SK-N-MC (cell line): Measurements from ENCODE around the gene TBX2.

Experiments used
- DNase-seq: peaks from one replicate; pipeline ENCODE4 v3.0.0-alpha.2; 2011; ENCODE audit warnings: low read depth, low spot score
- H3K27ac ChIP-seq: fragments of 200-600 bp; sonication (generic); 2 replicates; pipeline ENCODE4 v1.5.1; 2016; ENCODE audit warnings: mixed run types
- H3K36me3 ChIP-seq: fragments of 200-600 bp; sonication (generic); 2 replicates; pipeline ENCODE4 v1.6.1; 2017; ENCODE audit warnings: antibody characterized with exemption, low read length, mixed read lengths; ENCODE audit not compliant: insufficient read depth
- H3K4me3 ChIP-seq: fragments of 200-600 bp; sonication (generic); 2 replicates; pipeline ENCODE4 v1.5.1; 2016
- H3K9ac ChIP-seq: fragments of 200-600 bp; sonication (generic); 2 replicates; pipeline ENCODE4 v1.8.0; 2017; ENCODE audit warnings: mixed run types, mixed read lengths; ENCODE audit not compliant: insufficient read length
- H3K9me3 ChIP-seq: fragments of 200-600 bp; sonication (generic); 2 replicates; pipeline ENCODE4 v1.6.1; 2017; ENCODE audit warnings: low read depth, mild to moderate bottlenecking, antibody characterized with exemption, low read length, moderate library complexity, mixed read lengths
- EZH2 ChIP-seq: fragments of 200-600 bp; sonication (generic); IDR thresholded peaks from one replicate; pipeline ENCODE4 v1.6.1; 2017; ENCODE audit warnings: antibody characterized with exemption
- FOXP2 ChIP-seq: optimal IDR thresholded peaks from 2 replicates; pipeline ENCODE3; 2011; ENCODE audit warnings: mild to moderate bottlenecking, moderate library complexity; ENCODE audit not compliant: insufficient read depth; ENCODE audit errors: extremely low read length, control extremely low read depth
- POLR2AphosphoS5 ChIP-seq: IDR thresholded peaks from 2 replicates; pipeline ENCODE4 v1.6.1; 2012; ENCODE audit warnings: mild to moderate bottlenecking, low read depth, low read length, borderline replicate concordance

The TBX2 gene

DNA sequence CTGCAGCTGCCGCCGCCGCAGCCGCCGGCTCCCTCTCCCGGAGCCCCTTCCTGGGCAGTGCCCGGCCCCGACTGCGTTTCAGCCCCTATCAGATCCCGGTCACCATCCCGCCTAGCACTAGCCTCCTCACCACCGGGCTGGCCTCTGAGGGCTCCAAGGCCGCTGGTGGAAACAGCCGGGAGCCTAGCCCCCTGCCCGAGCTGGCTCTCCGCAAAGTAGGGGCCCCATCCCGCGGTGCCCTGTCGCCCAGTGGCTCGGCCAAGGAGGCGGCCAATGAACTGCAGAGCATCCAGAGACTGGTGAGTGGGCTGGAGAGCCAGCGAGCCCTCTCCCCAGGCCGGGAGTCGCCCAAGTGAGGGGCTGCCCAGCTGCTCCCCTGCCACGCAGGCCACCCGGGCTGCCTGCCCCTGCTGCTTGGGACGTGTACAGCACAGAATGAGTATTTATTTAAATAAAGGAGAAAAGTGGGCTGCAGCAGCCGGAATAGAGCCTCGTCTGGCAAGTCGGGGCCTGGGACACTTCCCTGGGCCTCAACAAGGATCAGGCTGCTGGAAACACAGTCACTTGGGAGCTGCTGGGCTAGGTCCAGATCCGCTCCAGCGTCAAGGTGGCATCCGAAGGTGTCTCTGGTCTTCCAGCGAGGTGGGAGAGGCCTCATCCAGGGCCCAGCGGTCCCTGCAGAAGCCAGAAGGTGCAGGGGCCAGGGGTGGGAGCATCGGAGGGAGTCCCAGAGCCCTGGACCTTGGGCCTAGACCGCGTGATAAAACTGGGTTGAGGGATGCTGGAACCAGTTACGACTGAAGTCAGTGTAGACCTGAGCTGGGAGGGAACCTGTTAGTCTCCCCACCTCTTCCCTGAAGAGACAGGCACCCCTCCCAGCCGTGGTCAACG, 8.8 kb downstream of the TBX2 start:
- Histone ChIP-seq H3K36me3 (no peaks in the 10 kb centered on the region), H3K4me3 (no peak overlapping the region; the same call in 1 of the 2 replicates), H3K9ac (no peak overlapping the region), H3K9me3 (no peaks in the 10 kb centered on the region), H3K27ac (no peak overlapping the region)
- TF ChIP-seq EZH2 = no peak
- TF ChIP-seq POLR2AphosphoS5 = no peak
- no peak for TF ChIP-seq FOXP2
- DNase-seq = no peak

DNA sequence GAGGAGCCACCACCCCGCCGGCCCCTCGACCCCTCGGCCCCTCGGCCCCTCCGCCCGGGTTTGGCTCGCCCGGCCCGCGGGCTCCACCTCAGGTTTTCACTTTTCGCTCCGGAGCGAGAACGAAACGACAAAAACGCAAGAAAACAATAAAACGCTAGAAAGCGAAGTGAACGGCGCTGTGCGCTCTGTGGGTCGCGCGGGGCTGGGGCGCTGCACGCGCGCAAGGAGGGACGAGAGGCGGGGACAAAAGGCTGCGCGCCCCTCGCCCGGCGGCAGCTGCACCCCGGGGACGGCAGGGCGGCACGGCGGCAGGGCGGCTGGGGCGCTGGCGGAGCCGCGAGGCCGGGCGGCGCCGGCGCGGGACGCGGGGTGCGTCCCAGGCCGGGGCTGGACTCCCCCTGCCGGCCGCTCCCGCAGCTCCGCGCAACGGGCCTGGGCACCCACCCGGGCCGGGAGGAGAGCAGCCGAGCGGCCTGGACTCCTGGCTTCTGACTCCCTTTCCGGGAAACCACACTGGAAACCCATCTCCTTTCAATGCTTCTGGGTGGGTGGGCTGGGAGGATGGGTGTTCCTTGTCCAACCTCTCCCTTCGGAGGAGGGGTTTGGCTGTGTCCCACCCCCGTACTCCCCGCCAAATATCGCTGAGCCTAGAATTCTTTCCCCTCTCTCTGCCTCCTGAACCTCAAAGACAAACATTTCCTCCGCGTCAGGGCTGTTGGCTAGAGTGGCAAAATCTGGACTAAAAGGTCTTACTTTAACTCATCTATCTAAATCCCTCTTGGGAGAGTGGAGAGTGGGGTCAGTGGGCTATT, 9.9 kb downstream of the TBX2 start:
- Histone ChIP-seq H3K4me3 (peak overlapping the region; percentile 80), H3K36me3 (no peaks in the 10 kb centered on the region), H3K9me3 (no peaks in the 10 kb centered on the region), H3K9ac (peak overlapping the region; percentile 47), H3K27ac (no peak overlapping the region)
- no peak for TF ChIP-seq FOXP2
- no peak for TF ChIP-seq EZH2
- no peak for TF ChIP-seq POLR2AphosphoS5
- DNase-seq = no peak

DNA sequence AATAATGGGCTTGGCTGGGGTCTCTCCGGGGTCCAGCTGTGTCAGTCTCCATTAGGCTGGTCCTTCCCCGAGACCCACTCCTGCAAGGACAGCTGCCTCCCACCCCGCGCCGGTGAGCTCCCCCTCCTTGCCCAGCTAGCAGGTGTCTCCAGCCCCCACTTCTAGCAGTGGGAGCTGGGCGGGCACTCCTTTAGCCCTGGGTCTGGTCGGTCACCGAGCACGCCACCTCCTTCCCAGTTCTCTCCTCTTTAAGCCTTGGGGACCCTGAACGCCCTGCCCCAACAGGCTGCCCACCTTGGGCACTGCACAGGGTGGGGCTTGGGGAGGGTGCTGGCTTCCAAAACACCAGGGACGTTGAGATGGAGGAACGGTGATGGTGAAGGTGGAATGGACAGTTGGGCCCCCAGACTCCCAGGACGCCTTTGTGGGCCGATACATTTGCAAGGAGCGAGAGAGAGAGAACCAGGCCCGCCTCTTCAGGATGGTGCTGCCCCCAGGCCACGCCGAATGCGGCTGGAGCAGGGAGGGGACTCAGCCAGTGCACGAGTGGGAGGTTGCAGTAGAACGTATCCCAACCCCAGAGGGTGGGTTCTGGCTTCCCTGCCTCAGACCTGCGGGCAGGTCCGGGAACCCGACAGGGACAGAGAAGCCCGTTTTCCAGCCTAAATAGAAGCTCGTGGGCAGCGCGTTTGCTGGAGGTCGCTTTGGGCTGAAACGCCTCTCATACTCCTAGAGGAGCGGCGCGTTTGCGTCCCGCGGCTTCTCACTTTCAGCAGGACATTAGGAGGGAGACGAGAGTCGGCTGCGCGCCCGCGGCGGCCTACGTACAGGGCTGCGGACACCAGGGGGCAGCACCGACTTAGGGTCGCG, 10.7 kb downstream of the TBX2 start:
- H3K36me3 ChIP-seq = no peaks in the 10 kb centered on the region
- no peak for TF ChIP-seq POLR2AphosphoS5
- no peak for TF ChIP-seq FOXP2
- no peak for TF ChIP-seq EZH2
- H3K27ac ChIP-seq = no peak overlapping the region
- H3K4me3 ChIP-seq = peak overlapping the region; percentile 88
- DNase-seq = no peak
- H3K9me3 ChIP-seq = no peaks in the 10 kb centered on the region
- H3K9ac ChIP-seq = no peak overlapping the region

DNA sequence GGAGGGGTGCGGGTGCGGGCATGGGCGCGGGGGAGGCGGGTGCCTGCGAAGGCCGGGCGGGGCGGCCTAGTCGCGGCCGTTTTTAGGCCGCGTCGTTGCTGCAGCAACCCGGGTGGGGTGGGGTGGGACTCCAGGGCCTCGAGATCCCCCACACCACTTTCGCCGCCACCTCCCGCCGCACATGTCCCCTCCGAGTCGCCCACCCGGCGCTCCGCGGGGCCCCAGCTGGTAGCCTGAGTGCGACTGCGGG, 11.3 kb downstream of the TBX2 start:
- Histone ChIP-seq H3K27ac (no peak overlapping the region), H3K9me3 (no peaks in the 10 kb centered on the region), H3K9ac (no peak overlapping the region), H3K36me3 (no peaks in the 10 kb centered on the region), H3K4me3 (peak overlapping the region; percentile 88)
- TF ChIP-seq POLR2AphosphoS5 = no peak
- no peak for TF ChIP-seq EZH2
- TF ChIP-seq FOXP2 = no peak
- no peak for DNase-seq

DNA sequence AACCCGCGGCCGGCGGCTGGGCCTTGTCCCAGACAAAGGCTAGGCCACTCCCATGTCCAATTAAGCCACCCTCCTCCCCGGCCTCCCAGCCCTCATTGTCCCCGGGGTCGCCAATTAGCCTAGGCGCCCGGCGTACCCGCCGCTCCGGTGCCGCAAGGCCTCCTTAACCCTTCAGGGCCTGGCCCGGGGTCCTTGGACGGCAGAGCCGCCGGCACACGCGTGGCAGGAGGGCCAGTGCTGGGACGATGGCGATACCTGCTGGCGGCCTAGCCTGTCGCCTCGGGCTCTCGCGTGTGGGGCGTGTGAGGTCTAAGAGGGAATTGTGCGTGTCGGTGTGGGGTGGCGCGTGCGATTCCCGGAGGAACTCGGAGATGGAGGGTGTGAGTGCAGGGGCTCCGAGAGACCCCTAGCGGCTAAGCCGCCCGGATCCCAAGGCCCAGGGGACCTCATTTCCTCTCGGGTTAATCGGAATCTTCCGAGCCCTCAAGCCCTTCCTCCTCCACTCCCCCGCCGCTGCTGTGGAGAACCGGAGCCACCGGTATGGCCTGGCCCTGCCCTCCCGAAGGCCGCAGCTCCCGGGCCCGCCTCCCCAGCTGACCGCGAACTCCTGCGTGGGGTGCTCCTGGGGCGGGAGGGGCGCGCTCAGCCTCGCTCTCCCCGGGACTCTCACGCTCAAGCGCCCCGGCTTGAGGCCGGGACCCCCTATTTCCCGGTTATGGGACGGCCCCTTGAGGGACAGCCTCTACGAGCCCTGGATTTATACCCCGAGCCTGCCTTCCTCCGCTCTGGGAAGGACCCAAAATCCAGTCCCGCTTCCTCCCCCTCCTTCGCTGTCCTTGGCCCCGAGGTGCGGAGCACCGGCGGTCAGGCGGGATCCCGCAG, 11.9 kb downstream of the TBX2 start:
- Histone ChIP-seq H3K4me3 (peak overlapping the region; percentile 88), H3K27ac (no peak overlapping the region), H3K9me3 (no peaks in the 10 kb centered on the region), H3K36me3 (no peaks in the 10 kb centered on the region), H3K9ac (peak overlapping the region; percentile 28)
- no peak for DNase-seq
- TF ChIP-seq FOXP2 = no peak
- TF ChIP-seq EZH2 = no peak
- TF ChIP-seq POLR2AphosphoS5 = no peak

DNA sequence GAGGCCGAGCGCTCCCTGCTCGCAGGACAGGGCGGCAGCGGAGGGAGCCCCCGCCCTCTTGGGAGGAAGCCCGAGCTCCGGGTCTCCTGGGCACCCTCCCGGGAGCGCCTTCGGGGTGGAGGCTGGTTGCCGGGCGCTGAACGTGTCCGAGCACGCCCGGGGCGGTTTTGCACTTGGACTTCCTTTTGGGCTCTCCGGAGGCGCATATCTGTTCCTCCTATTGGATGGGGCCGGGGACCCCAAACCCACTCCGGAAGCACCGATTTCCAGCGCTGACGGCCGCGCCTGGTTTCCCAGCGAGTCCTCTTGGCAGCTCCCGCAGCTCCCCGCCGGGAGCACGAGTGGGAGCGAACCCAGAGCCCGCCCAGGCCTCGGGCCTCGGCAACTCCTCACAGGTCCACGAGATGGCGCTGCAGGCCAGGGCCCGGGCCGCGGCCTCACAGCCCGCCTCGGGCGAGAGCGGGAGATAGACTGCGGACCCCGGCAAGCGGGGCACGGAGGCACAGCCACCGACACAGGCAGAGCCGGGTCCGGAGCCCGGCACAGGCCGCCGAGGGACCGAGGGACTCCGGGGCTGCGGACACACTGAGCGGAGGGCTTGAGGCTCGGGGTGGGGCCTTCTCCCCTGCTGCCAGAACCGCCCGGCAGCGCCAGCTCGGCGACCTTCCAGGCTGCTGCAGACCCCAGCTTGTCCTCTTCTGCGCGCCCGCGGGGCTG, 12.7 kb downstream of the TBX2 start:
- Histone ChIP-seq H3K9me3 (no peaks in the 10 kb centered on the region), H3K27ac (no peak overlapping the region), H3K9ac (peak overlapping the region; percentile 67), H3K4me3 (peak overlapping the region; percentile 88), H3K36me3 (no peaks in the 10 kb centered on the region)
- DNase-seq = no peak
- TF ChIP-seq EZH2 (no peak), POLR2AphosphoS5 (no peak), FOXP2 (no peak)
